PC-9 (cell line): Measurements from ENCODE around the gene DOCK11. TPM values are rescaled to one million over a fixed set of nuclear protein-coding genes. Genes with fewer than 3 reads are reported as not detected.
A peak's percentile ranks its signal among the peaks of the same experiment; 100 is the strongest.
"Not testable (repeated sequence)": the region's sequence is repeated elsewhere in the genome, so short reads cannot be mapped to it uniquely, and the experiment has no call there.

Source experiments
- BruUV-seq: library from RNA; stranded (reverse); fragments of 400-500 nt; replicated peaks from 2 replicates; lab custom pipeline; 2021; lab: Mats Ljungman, UMichigan
- CTCF ChIA-PET: fragments of 300-600 bp; sonication (Branson Sonifier 250); formaldehyde crosslinking; loops from one replicate; lab custom pipeline; 2022; ENCODE audit warnings: antibody characterized with exemption; lab: Charles Lee
- POLR2A ChIA-PET: fragments of 300-600 bp; sonication (Branson Sonifier 250); formaldehyde crosslinking; loops from one replicate; lab custom pipeline; 2022; ENCODE audit warnings: antibody characterized with exemption; ENCODE audit not compliant: unreplicated experiment; lab: Charles Lee
- DNase-seq, 2 experiments: peaks; one replicate each; pipeline versions ENCODE4 v3.0.0 to v3.0.0-alpha.2; 2015 to 2022; ENCODE audit warnings: mixed read lengths in 1 of 2
- H2AFZ ChIP-seq: fragments of 200-600 bp; sonication (generic); 2 replicates; pipeline ENCODE4 v1.8.1; 2017; ENCODE audit warnings: antibody characterized with exemption
- H3F3A ChIP-seq: fragments of 200-600 bp; sonication (generic); 2 replicates; pipeline ENCODE4 v1.8.1; 2017; ENCODE audit warnings: antibody characterized with exemption, mild to moderate bottlenecking, low read depth; ENCODE audit not compliant: insufficient read depth
- H3K27ac ChIP-seq: fragments of 200-600 bp; sonication (generic); 2 replicates; pipeline ENCODE4 v1.6.1; 2016; ENCODE audit warnings: mixed run types
- H3K27me3 ChIP-seq: fragments of 200-600 bp; sonication (generic); 2 replicates; pipeline ENCODE4 v1.6.1; 2016; ENCODE audit warnings: low read depth, mixed run types; ENCODE audit not compliant: insufficient read depth
- H3K36me3 ChIP-seq: fragments of 200-600 bp; sonication (generic); 2 replicates; pipeline ENCODE4 v1.6.1; 2016; ENCODE audit warnings: low read depth, mixed run types
- H3K4me1 ChIP-seq: fragments of 200-600 bp; sonication (generic); replicated peaks from 2 replicates; pipeline ENCODE4 v1.6.1; 2016; ENCODE audit warnings: mixed run types; ENCODE audit not compliant: insufficient read depth
- H3K4me2 ChIP-seq: fragments of 200-600 bp; sonication (generic); 2 replicates; pipeline ENCODE4 v1.6.1; 2017; ENCODE audit warnings: mixed run types
- H3K4me3 ChIP-seq: fragments of 200-600 bp; sonication (generic); 2 replicates; pipeline ENCODE4 v1.6.1; 2016; ENCODE audit warnings: mixed run types
- H3K79me2 ChIP-seq: fragments of 200-600 bp; sonication (generic); 2 replicates; pipeline ENCODE4 v1.6.1; 2017; ENCODE audit warnings: low read depth, mixed run types
- H3K9me2 ChIP-seq: fragments of 200-600 bp; sonication (generic); 2 replicates; pipeline ENCODE4 v1.8.1; 2017; ENCODE audit warnings: mild to moderate bottlenecking; ENCODE audit not compliant: insufficient read depth
- H3K9me3 ChIP-seq: fragments of 200-600 bp; sonication (generic); 2 replicates; pipeline ENCODE4 v1.8.1; 2016; ENCODE audit warnings: low read depth; ENCODE audit not compliant: insufficient read depth
- H4K20me1 ChIP-seq: fragments of 200-600 bp; sonication (generic); 2 replicates; pipeline ENCODE4 v1.8.1; 2017; ENCODE audit not compliant: insufficient read depth
- CTCF ChIP-seq: fragments of 200-600 bp; sonication (generic); conservative IDR thresholded peaks from 2 replicates; pipeline ENCODE4 v1.6.1; 2017; ENCODE audit warnings: mixed run types, antibody characterized with exemption, mild to moderate bottlenecking, moderate library complexity
- EZH2 ChIP-seq: fragments of 200-600 bp; sonication (generic); IDR thresholded peaks from 2 replicates; pipeline ENCODE4 v1.8.0; 2017; ENCODE audit warnings: antibody characterized with exemption, low read depth
- intact Hi-C: fragments of 100-400 bp; cut with micrococcal nuclease; formaldehyde crosslinking; loops from one replicate; pipeline ENCODE4 v1.10.0; 2022; ENCODE audit not compliant: unreplicated experiment
- total RNA-seq: library from RNA; stranded (reverse); gene quantifications from 2 replicates; pipeline ENCODE4 v1.2.3, GENCODE V29; 2021

Gene DOCK11
- total RNA-seq, 1 experiment from 2014 or later: 9.0 TPM

- BruUV-seq: no TSS peak
Observed at GRCh38 chrX:118474586-118474985, 21.0 kb upstream of the DOCK11 start.

GRCh38 chrX:118475903-118476302, 19.7 kb upstream of the DOCK11 start:
- Histone ChIP-seq H3K27me3 (no peaks in the 10 kb centered on the region), H3K4me3 (no peak overlapping the region), H3K79me2 (no peaks in the 10 kb centered on the region), H3F3A (peaks cover 10% of the 10 kb centered on the region; the same call in 1 of the 2 replicates), H3K27ac (no peak overlapping the region), H3K4me2 (0 out of 2 replicates have a peak overlapping the region, but pooled peaks have one; percentile 21), H3K36me3 (no peaks in the 10 kb centered on the region), H3K9me2 (no peaks in the 10 kb centered on the region), H2AFZ (peak overlapping the region; percentile 59), H3K4me1 (peaks cover 15% of the 10 kb centered on the region; the same call in 1 of the 2 replicates), H3K9me3 (no peaks in the 10 kb centered on the region), H4K20me1 (no peaks in the 10 kb centered on the region)
- TF ChIP-seq EZH2: no peak
- no peak for TF ChIP-seq CTCF
- ChIA-PET CTCF (no interaction called here), POLR2A (interaction anchor here (0.6 kb wide), 2 partner anchors 20 to 64 kb away, joined by 10 to 11 read pairs; partner anchors contain the start of gene DOCK11)
- BruUV-seq: no TSS peak
- DNase-seq: peak; percentile 61 to 82
- intact Hi-C loops: no loop called here

More at GRCh38 chrX:118474586-118474985, 21.0 kb upstream of the DOCK11 start:
- Histone ChIP-seq H3K4me1 (peaks cover 15% of the 10 kb centered on the region; the same call in 1 of the 2 replicates), H3K9me2 (no peaks in the 10 kb centered on the region), H3K4me2 (no peak overlapping the region), H3K4me3 (no peak overlapping the region), H3K27ac (no peak overlapping the region), H3F3A (peaks cover 10% of the 10 kb centered on the region; the same call in 1 of the 2 replicates), H3K79me2 (no peaks in the 10 kb centered on the region), H3K36me3 (no peaks in the 10 kb centered on the region), H3K27me3 (no peaks in the 10 kb centered on the region), H2AFZ (no peak overlapping the region), H4K20me1 (no peaks in the 10 kb centered on the region), H3K9me3 (no peaks in the 10 kb centered on the region)
- ChIA-PET CTCF (no interaction called here), POLR2A (no interaction called here)
- intact Hi-C loops: no loop called here
- no peak for DNase-seq
- TF ChIP-seq CTCF (no peak), EZH2 (no peak)

GRCh38 chrX:118480172-118480571, 15.4 kb upstream of the DOCK11 start:
- ChIA-PET POLR2A (no interaction called here), CTCF (no interaction called here)
- no peak overlapping the region for H3K4me2 ChIP-seq
- H3K9me2 ChIP-seq: no peaks in the 10 kb centered on the region
- H3K27me3 ChIP-seq: no peaks in the 10 kb centered on the region
- TF ChIP-seq EZH2: no peak
- TF ChIP-seq CTCF: no peak
- no TSS peak for BruUV-seq
- H2AFZ ChIP-seq: no peak overlapping the region
- H3K36me3 ChIP-seq: no peaks in the 10 kb centered on the region
- intact Hi-C loops: no loop called here
- H4K20me1 ChIP-seq: no peaks in the 10 kb centered on the region
- H3F3A ChIP-seq: peaks cover 18% of the 10 kb centered on the region; the same call in 1 of the 2 replicates
- no peaks in the 10 kb centered on the region for H3K79me2 ChIP-seq
- H3K4me1 ChIP-seq: peaks cover 30% of the 10 kb centered on the region
- H3K9me3 ChIP-seq: no peaks in the 10 kb centered on the region
- DNase-seq: no peak
- no peak overlapping the region for H3K27ac ChIP-seq
- no peak overlapping the region for H3K4me3 ChIP-seq

GRCh38 chrX:118482384-118482783, 13.2 kb upstream of the DOCK11 start:
- Histone ChIP-seq H3K4me1 (peaks cover 19% of the 10 kb centered on the region), H3F3A (peaks cover 13% of the 10 kb centered on the region; the same call in 1 of the 2 replicates)
- H3K36me3 ChIP-seq, H3K4me3 ChIP-seq, DNase-seq, H3K79me2 ChIP-seq, H2AFZ ChIP-seq, H3K27me3 ChIP-seq, H3K4me2 ChIP-seq, BruUV-seq, H3K27ac ChIP-seq, H3K9me2 ChIP-seq, H3K9me3 ChIP-seq, intact Hi-C loops, H4K20me1 ChIP-seq: not testable (repeated sequence)
- ChIA-PET POLR2A (interaction anchor here (0.7 kb wide), 1 partner anchor 46 kb away, joined by 17 read pairs; no protein-coding TSS in a partner anchor), CTCF (interaction anchor here (0.7 kb wide), 1 partner anchor 118 kb away, joined by 3 read pairs; no protein-coding TSS in a partner anchor)
